ENCODE measurements around the gene TMEM171.

Gene TMEM171

GRCh38 chr5:73121119-73121463, 716 bp downstream of the TMEM171 start:
- no peak for FAIRE-seq

GRCh38 chr5:73122875-73123810, 2.8 kb downstream of the TMEM171 start:
- FAIRE-seq: no peak

DNA sequence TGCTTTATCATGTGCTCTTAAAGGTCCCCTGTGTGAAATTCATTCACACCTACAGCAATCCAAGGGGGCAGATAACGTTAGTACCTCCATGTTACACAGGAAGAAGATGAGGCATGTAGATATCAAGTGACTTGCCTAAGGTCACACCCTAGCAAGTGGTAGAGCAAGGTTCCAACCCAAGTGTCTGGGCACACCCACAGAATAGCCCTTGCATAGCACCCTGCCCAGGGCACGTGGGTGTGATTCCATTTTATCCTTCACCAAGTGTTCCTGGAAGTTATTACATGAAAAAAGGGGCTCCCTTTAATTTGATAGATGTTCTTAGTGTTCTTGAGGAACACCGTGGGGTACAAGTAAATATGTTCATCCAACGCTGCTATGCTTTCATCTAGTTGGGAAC, 4.9 kb downstream of the TMEM171 start:
- no peak for FAIRE-seq

DNA sequence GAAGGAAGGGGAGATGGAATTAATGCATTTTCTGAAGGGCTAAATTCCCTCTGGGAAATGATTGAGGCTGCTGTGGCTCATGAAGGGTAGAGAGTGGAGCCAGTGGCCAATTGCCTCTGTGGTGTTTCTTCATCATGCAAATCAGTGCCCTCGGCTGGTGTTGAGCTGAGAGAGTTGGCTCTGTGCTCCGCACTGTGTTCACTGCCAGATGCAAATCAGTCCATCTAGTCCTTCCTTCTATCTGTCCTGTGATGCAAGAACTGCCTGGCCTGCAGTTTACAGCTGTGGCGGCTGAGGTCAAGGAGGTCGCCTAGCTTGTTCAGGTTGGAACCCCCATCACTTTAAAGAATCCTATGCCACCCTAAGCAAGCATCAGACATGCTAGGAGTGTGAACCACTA, 6.0 kb downstream of the TMEM171 start:
- FAIRE-seq: no peak

GRCh38 chr5:73126957-73127356, 6.6 kb downstream of the TMEM171 start:
- no peak for FAIRE-seq

DNA sequence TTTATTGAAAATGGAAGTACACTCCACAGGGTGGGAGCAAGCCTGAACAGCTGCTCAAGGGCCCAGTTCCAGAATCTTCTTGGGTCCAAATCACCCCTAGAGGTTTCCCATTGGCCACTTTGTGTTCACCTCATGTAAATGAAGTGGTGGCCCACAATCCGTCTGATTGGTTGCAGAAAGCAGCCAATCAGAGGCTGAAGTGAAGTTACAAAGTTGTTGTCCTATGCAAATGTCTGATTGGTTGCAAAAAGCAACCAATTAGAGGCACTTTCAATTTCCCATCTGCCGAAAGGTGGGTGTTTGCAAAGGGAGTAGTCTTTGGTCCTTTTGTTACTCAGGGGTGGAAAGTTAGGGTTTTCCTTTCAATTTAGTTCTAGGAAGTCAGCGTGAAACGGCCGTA, 8.8 kb downstream of the TMEM171 start:
- no peak for FAIRE-seq

DNA sequence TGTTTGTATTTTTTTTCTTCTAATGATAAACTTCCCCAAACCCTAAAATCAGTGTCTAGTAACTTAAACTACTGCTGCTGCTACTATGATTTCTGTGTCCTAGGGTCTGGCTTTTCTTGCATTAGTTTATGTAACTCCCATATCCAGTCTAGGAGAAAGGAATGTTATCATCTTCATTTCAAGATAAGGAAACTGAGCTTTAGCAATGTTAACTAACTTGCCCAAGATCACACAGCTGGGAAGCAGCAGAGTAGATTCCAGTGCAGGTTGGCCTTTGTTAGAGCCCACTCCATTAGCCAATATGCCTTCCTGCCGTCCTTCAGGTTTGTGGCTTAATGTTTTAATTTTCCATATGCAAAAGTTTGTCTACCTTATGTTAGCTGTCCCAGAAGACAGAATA, 10.4 kb downstream of the TMEM171 start:
- no peak for FAIRE-seq

GRCh38 chr5:73131711-73132425, 11.5 kb downstream of the TMEM171 start:
- FAIRE-seq: no peak

DNA sequence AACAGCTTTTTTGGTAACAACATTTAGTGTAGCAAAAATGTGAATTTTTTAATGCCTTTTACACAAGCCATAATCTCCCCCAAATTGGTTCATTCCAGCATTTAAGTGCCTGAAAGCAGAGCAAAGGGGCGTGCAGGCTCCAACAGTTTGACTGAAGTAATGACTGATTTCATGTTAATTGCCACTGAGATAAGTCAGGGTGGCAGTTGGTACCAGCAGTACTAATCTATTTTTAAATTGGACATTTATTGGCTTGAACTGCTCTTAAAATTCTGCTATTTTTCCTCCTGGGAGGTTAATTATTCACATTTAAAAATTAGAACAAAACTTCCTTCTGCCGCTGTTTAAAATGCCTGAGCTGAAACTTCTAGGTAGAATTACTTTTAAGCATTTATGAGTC, 12.4 kb downstream of the TMEM171 start:
- no peak for FAIRE-seq

GRCh38 chr5:73135021-73135420, 14.6 kb downstream of the TMEM171 start:
- FAIRE-seq: no peak

DNA sequence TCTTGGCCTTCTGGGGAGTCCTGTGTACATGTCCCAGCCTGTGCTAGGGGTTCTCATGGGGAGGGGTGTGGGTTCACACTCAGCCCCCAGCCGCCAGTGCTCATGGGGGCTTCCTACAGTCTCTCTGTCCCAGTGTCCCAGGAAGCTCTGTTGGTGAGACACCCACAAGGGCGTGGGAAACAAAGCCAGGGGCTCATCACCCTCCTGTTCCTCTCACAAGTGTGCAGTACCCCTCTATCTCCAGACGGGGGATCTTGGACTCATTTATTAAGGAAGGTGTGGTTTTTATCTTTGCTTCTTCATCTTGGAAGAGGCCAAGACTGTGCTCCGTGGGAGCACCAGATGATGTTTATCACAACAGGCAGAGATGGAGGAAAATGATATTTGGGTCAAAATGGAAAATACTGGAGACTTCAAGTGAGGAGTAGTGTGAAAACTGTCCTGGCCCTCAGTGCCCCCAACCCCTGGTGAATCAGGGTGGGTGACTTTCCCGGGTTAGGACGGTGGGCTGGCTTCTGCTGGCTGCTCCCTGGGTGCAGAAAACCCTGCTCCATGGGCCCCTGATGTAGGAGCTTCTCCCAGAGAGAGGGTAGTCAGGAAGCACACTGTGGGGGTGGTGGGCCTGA, 15.2 kb downstream of the TMEM171 start:
- no peak for FAIRE-seq

DNA sequence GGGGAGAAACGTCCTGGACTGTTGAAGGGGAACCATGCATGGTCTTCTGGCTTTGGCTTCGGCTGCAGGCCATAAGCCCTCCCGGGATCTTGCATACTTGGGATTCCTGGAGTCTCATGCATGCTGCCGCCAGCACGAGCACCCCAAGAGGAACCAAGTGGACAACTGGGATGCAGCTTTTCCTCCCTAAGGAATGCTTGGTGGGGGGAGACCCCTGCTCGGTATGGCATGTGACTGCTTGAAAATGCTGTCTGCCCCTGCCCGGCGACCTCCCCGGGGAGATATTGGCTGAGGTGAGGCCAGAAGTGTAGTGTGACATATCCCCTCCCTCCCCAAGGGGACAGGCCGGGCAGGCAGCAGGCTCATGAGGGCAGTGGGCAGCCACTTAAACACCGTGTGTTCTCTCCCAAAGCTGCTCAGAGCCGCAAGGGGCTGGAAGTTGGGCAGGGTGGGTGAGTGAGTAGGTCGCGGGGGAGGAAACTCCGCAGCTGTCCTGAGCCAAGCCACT, 15.7 kb downstream of the TMEM171 start:
- no peak for FAIRE-seq

- FAIRE-seq: no peak
Measured at GRCh38 chr5:73137563-73138530, 17.5 kb downstream of the TMEM171 start.

- no peak for FAIRE-seq
Measured at GRCh38 chr5:73139485-73139884, 19.1 kb downstream of the TMEM171 start.

DNA sequence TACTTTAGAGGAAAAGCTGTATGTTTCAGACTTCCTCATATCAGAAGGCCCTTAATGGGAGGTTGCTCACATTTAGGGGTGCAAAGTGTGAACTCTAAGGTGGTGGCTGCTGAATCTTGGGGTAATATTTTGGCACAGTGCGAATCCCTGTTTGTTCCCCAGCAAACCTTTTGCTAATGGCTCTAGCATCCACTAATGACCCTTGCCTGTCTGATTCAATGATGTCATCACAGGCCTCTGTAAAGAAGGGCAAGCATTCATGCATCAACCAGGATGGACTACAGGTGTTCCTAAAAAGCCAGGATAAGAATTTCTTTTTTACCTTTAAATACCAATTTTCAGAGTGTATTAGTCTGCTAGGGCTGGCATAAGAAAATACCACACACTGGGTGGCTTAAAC, 20.4 kb downstream of the TMEM171 start:
- FAIRE-seq: no peak

GRCh38 chr5:73142035-73142434, 21.7 kb downstream of the TMEM171 start:
- no peak for FAIRE-seq

DNA sequence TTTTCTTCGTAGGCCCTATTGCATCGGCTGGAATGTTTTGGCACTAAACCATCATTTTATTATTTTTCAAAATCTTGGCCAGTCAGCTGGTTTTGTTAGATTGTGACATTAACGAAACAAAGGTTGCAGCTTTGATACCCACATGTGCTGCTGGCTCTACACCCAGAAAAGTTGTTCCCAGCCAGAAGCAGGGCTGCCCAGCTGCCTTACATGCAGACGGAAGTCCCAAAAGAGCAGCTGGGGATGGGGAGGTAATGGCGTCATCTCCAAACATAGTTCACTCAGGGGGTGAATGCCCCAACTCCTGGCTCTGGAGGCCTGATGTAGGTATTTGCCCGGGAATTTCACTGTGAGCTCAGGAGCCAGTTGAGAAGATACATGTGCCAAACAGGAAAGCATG, 23.3 kb downstream of the TMEM171 start:
- FAIRE-seq: no peak

- FAIRE-seq: no peak
Measured at GRCh38 chr5:73149540-73149939, 29.2 kb downstream of the TMEM171 start.

DNA sequence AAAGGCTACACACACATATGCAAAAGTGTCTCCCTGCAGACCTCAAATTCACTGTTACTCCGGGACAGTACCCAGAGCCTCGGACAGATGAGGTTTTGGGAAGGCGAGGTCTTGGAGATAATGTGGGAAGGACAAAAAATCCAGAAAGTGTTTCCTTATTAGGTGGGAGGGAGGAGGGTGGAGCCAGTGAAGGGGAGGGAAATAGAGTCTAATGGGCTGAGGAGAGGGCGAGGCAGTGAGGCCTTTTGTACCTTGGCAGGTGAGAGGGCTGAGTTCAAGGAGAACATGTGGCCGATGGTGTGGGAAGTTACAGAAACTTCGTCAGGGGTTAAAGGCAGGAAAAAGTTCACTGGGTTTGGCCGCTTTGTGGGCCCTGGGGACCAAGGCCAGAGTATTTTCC, 30.5 kb downstream of the TMEM171 start:
- FAIRE-seq: no peak

- no peak for FAIRE-seq
Measured at GRCh38 chr5:73151766-73152410, 31.5 kb downstream of the TMEM171 start.

GRCh38 chr5:73152411-73153388, 32.3 kb downstream of the TMEM171 start:
- FAIRE-seq: no peak
